Measurements from ENCODE around the gene SLC39A3.

DNA sequence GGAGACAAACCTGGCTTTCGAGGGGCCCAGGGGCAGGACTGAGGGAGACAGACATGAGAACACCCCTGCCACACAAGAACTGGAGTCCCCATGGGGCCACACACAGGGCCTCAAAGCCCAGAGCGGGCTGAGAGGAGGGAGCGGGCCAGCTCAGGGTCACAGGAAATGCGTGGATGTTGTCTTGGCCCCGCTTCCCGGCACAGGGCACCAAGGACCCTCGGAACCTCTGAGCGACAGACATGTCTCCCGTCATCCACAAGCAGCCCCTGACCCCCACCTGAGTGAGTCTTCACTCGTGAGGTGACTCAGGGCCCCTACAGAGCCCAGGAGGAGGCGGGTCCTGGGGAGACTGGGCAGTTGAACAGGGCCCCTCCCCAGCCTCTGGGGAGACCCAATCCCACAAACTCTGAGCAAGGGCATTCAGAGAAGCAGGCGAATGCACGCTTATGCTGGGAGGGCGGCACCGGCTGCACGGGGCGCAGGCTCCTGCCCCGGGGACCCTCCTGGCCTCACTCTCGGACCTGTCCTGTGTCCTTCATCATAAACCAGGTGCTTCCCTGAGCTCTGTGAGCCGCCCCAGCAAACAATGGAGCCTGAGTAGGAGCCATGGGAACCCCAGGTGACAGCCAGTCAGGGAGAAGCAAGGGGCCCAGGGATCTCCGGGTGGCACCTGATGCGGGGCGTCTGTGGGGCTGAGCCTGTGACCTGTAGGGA is 23.1 kb upstream of the SLC39A3 start:
- TF ChIP-seq CTCF (conservative IDR thresholded peaks at IDR 0.05; ENCODE audit: low read depth in 2 of 2) (no peak), EZH2phosphoT487 (IDR thresholded peaks at IDR 0.05; ENCODE audit: unreplicated experiment) (no peak), POLR2AphosphoS5 (IDR thresholded peaks at IDR 0.05; ENCODE audit: low read depth) (no peak), ETS1 (IDR thresholded peaks at IDR 0.05) (no peak), EZH2 (IDR thresholded peaks at IDR 0.05; ENCODE audit: low read depth, unreplicated experiment) (no peak), NANOG (IDR thresholded peaks at IDR 0.05; ENCODE audit: borderline replicate concordance) (no peak)
- TF ChIP-seq, protein P1, sequence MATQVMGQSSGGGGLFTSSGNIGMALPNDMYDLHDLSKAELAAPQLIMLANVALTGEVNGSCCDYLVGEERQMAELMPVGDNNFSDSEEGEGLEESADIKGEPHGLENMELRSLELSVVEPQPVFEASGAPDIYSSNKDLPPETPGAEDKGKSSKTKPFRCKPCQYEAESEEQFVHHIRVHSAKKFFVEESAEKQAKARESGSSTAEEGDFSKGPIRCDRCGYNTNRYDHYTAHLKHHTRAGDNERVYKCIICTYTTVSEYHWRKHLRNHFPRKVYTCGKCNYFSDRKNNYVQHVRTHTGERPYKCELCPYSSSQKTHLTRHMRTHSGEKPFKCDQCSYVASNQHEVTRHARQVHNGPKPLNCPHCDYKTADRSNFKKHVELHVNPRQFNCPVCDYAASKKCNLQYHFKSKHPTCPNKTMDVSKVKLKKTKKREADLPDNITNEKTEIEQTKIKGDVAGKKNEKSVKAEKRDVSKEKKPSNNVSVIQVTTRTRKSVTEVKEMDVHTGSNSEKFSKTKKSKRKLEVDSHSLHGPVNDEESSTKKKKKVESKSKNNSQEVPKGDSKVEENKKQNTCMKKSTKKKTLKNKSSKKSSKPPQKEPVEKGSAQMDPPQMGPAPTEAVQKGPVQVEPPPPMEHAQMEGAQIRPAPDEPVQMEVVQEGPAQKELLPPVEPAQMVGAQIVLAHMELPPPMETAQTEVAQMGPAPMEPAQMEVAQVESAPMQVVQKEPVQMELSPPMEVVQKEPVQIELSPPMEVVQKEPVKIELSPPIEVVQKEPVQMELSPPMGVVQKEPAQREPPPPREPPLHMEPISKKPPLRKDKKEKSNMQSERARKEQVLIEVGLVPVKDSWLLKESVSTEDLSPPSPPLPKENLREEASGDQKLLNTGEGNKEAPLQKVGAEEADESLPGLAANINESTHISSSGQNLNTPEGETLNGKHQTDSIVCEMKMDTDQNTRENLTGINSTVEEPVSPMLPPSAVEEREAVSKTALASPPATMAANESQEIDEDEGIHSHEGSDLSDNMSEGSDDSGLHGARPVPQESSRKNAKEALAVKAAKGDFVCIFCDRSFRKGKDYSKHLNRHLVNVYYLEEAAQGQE (IDR thresholded peaks at IDR 0.05; ENCODE audit: unreplicated experiment): no peak

Measured in GM23338 (cell line).